Endothelial cell (in vitro differentiated cells): ENCODE measurements around the gene CCDC13. TPM values are rescaled to one million over a fixed set of nuclear protein-coding genes. Genes with fewer than 3 reads are reported as not detected.

Source experiments
- DNase-seq: peaks from one replicate; pipeline ENCODE4 v3.0.0; 2021; ENCODE audit warnings: low spot score
- H3K27ac Mint-ChIP-seq: one replicate; pipeline ENCODE4 v1.8.0; 2021; ENCODE audit warnings: mixed read lengths, inconsistent platforms; ENCODE audit not compliant: unreplicated experiment
- H3K27me3 Mint-ChIP-seq: one replicate; pipeline ENCODE4 v1.8.0; 2021; ENCODE audit warnings: mild to moderate bottlenecking, moderate library complexity, mixed read lengths, inconsistent platforms; ENCODE audit not compliant: unreplicated experiment
- H3K36me3 Mint-ChIP-seq: one replicate; pipeline ENCODE4 v1.8.0; 2021; ENCODE audit warnings: mild to moderate bottlenecking, low read depth, mixed read lengths, inconsistent platforms; ENCODE audit not compliant: unreplicated experiment
- H3K4me1 Mint-ChIP-seq: one replicate; pipeline ENCODE4 v1.8.0; 2021; ENCODE audit warnings: mild to moderate bottlenecking, mixed read lengths, inconsistent platforms; ENCODE audit not compliant: unreplicated experiment
- H3K4me3 Mint-ChIP-seq: one replicate; pipeline ENCODE4 v1.8.0; 2021; ENCODE audit warnings: mild to moderate bottlenecking, mixed read lengths, inconsistent platforms; ENCODE audit not compliant: unreplicated experiment
- H3K9me3 Mint-ChIP-seq: one replicate; pipeline ENCODE4 v1.8.0; 2021; ENCODE audit warnings: mixed read lengths, inconsistent platforms; ENCODE audit not compliant: unreplicated experiment
- CTCF ChIP-seq: fragments of 200-600 bp; sonication (generic); IDR thresholded peaks from one replicate; pipeline ENCODE4 v1.5.0; 2021; ENCODE audit warnings: antibody characterized with exemption; ENCODE audit not compliant: unreplicated experiment
- total RNA-seq: library from RNA; stranded (reverse); fragmentation: NEBNext Ultra II Directional; extraction: Animal tissue kit (Norgen Biotek cat#: 25700); gene quantifications from one replicate; pipeline ENCODE4 v1.2.1, GENCODE V29; 2021; ENCODE audit not compliant: unreplicated experiment

Gene CCDC13
- total RNA-seq, 1 donor from 2014 or later = 0.41 TPM

GRCh38 chr3:42805141-42805821 lies 32.2 kb upstream of the CCDC13 start:
- DNase-seq = peak; percentile 38
- Mint-ChIP-seq H3K36me3 (peaks cover 10% of the 10 kb centered on the region), H3K4me1 (peaks cover 25% of the 10 kb centered on the region), H3K27ac (no peak overlapping the region), H3K4me3 (peak overlapping the region; percentile 99), H3K27me3 (peaks cover 7% of the 10 kb centered on the region), H3K9me3 (no peaks in the 10 kb centered on the region)
- TF ChIP-seq CTCF = no peak

- H3K36me3 Mint-ChIP-seq = peaks cover 11% of the 10 kb centered on the region
- TF ChIP-seq CTCF = no peak
- peaks cover 25% of the 10 kb centered on the region for H3K4me1 Mint-ChIP-seq
- no peak overlapping the region for H3K27ac Mint-ChIP-seq
- no peaks in the 10 kb centered on the region for H3K9me3 Mint-ChIP-seq
- DNase-seq = no peak
- peaks cover 7% of the 10 kb centered on the region for H3K27me3 Mint-ChIP-seq
- peak overlapping the region; percentile 99 for H3K4me3 Mint-ChIP-seq
These were observed 31.7 kb upstream of the CCDC13 start for GRCh38 chr3:42804831-42805132.

DNA sequence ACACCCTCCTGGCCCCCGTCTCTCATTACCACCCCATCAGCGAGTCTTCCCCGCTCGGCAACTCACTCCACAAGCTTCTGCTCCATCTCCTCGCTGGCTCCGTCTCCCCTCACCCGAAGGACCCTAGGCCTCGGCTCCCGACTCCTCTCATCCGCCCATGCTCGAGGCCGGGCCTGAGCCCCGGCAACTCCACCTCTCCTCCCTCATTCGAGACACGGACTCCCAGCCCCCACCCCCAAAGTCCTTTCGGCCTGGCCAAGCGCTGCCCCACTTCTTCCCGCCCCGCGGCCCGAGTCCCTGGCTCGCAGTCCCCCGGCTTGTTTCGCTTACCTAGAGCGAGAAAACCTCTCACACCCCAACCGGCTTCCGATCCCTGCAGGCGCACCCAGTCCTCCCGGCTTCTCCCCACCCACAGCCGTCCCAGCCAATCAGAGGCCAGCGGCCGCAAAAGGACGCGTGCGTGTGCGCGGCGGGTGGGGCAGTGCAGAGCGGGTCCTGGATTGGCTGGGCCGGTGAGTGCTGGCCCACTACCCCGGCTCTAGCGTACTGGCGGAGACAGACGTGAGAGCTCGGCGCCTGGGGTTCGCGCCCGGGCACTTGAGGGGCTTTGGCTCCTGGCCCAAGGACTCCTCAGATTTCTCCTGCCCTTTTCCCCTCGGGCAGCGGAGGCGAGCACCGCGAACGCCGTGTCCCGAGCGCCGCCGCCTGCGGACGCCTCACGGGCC lies 31.2 kb upstream of the CCDC13 start, which contains the start of gene HIGD1A:
Gene HIGD1A, minus strand, starts transcription at position 385 of the 725 bp plus-strand sequence. CDS start 10,237 bp downstream, outside the sequence.
- DNase-seq = peak; percentile 90
- H3K9me3 Mint-ChIP-seq = no peaks in the 10 kb centered on the region
- peak within 1 kb of the TSS; percentile 99 for H3K27ac Mint-ChIP-seq
- no peak for TF ChIP-seq CTCF
- peaks cover 7% of the 10 kb centered on the region for H3K27me3 Mint-ChIP-seq
- H3K4me3 Mint-ChIP-seq = peak within 1 kb of the TSS; percentile 99
- H3K36me3 Mint-ChIP-seq = peaks cover 11% of the 10 kb centered on the region
- peaks cover 25% of the 10 kb centered on the region for H3K4me1 Mint-ChIP-seq

DNA sequence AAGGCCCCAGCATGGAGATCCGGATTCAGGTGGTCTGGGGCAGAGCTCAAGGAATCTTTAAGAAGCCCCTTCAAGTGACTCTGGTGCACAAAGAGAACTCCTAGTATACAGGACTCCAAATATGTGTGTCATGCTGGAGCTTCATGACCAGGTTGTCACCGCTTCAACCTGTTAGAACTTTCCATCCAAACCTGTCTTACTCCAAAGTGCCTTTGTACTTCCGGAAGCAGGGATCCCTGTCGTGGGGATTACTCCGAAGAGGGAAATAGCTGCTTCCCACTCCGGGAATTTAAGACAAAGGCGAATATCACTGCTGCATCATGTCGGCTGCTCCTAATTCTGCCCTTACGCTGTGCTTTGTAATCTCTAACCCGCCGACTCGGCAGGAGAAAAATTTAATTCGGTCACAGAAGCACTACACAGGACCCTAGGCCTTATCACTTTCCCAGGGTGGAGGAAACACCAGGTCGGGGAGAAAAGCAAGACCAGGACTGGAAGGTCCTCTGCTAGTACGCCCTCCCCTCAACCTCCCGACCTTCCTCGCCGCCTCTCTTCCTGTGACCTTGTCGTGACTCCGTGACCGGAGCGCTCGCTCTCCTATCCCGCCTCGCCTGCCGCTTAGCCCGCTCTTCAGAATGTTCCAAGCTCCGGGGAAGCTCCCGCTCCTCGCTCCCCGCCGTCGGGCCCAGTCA lies 30.5 kb upstream of the CCDC13 start:
- Mint-ChIP-seq H3K27me3 (peaks cover 7% of the 10 kb centered on the region), H3K4me1 (peaks cover 25% of the 10 kb centered on the region), H3K36me3 (peaks cover 11% of the 10 kb centered on the region), H3K9me3 (no peaks in the 10 kb centered on the region), H3K27ac (peak overlapping the region; percentile 99), H3K4me3 (peak overlapping the region; percentile 99)
- TF ChIP-seq CTCF = no peak
- peak; percentile 42 for DNase-seq
